Fibroblast of lung (primary cell): ENCODE results near the gene ADCY2.

Experiments
- CTCF ChIP-seq, 2 donors: IDR thresholded peaks in 1 of 2; conservative IDR thresholded peaks in 1 of 2; 1 replicate in 1 of 2; 2 replicates in 1 of 2; pipeline ENCODE4 v1.5.1; 2011 to 2012; ENCODE audit warnings: low read length in 2 of 2, control low read depth in 1 of 2, inconsistent platforms in 1 of 2, low read depth in 1 of 2, mild to moderate bottlenecking in 1 of 2
- EZH2 ChIP-seq: IDR thresholded peaks from 2 replicates; pipeline ENCODE4 v1.5.1; 2012; ENCODE audit warnings: low read length, control low read depth, mild to moderate bottlenecking; ENCODE audit errors: missing control alignments

GRCh38 chr5:7394889-7395431, 978 bp upstream of the ADCY2 start:
- TF ChIP-seq CTCF (conservative IDR thresholded peaks at IDR 0.05 in 1 of 2, IDR thresholded peaks at IDR 0.05 in 1 of 2; ENCODE audit: low read depth in 1 of 2, low read length in 2 of 2) (no peak), EZH2 (no peak)
